KG1 (cell line): ENCODE data around the gene GGA3.
"Not testable (repeated sequence)": the region's sequence is repeated elsewhere in the genome, so short reads cannot be mapped to it uniquely, and the experiment has no call there.

Experiments used
- DNase-seq: peaks from one replicate; lab custom pipeline; 2025; lab: John Stamatoyannopoulos, UW

GGA3 gene

GRCh38 chr17:75272848-75273184 lies 11.4 kb upstream of the GGA3 start:
- no peak for DNase-seq

GRCh38 chr17:75271955-75272847 lies 10.8 kb upstream of the GGA3 start:
- no peak for DNase-seq

- DNase-seq, result peak; percentile 65
Measured at GRCh38 chr17:75271233-75271954, 10.0 kb upstream of the GGA3 start.

- DNase-seq, result no peak
Measured at GRCh38 chr17:75270966-75271232, 9.5 kb upstream of the GGA3 start, which contains the start of gene MIF4GD. MIF4GD (minus strand) TSS chr17:75271231; CDS start chr17:75270195, 1,036 bp downstream.

- peak; percentile 83 for DNase-seq
Measured at GRCh38 chr17:75270218-75270965, 9.0 kb upstream of the GGA3 start.

GRCh38 chr17:75269844-75270217 lies 8.4 kb upstream of the GGA3 start:
- DNase-seq, result no peak

- no peak for DNase-seq
Measured at GRCh38 chr17:75267411-75268232, 6.2 kb upstream of the GGA3 start.

- no peak for DNase-seq
Measured at GRCh38 chr17:75267153-75267410, 5.7 kb upstream of the GGA3 start.

- DNase-seq, result no peak
Measured at GRCh38 chr17:75266316-75267152, 5.1 kb upstream of the GGA3 start.

- no peak for DNase-seq
Measured at GRCh38 chr17:75265614-75266315, 4.4 kb upstream of the GGA3 start.

GRCh38 chr17:75263055-75263454 lies 1.6 kb upstream of the GGA3 start:
- no peak for DNase-seq

- no peak for DNase-seq
Measured at GRCh38 chr17:75262112-75262606, 753 bp upstream of the GGA3 start.

- no peak for DNase-seq
Measured at GRCh38 chr17:75260641-75261335, 618 bp downstream of the GGA3 start.

GRCh38 chr17:75257228-75257627 lies 4.2 kb downstream of the GGA3 start:
- not testable (repeated sequence) for DNase-seq

GRCh38 chr17:75255954-75256698 lies 5.3 kb downstream of the GGA3 start:
- DNase-seq, result not testable (repeated sequence)

- no peak for DNase-seq
Measured at GRCh38 chr17:75252039-75252816, 9.2 kb downstream of the GGA3 start.

- DNase-seq, result no peak
Measured at GRCh38 chr17:75250009-75250471, 11.4 kb downstream of the GGA3 start.

- no peak for DNase-seq
Measured at GRCh38 chr17:75249564-75249963, 11.8 kb downstream of the GGA3 start.
